Suppressor macrophage treated with lipopolysaccharide for 1 hour (primary cell): ENCODE measurements around the gene CCDC116.
"Not testable (repeated sequence)": the region's sequence is repeated elsewhere in the genome, so short reads cannot be mapped to it uniquely, and the experiment has no call there.

Experiments
- DNase-seq, 3 donors: peaks; one replicate each; pipeline ENCODE4 v3.0.0-alpha.2; 2020 to 2022

The CCDC116 gene

GRCh38 chr22:21633481-21633880 lies 921 bp downstream of the CCDC116 start:
- DNase-seq, result no peak

- no peak for DNase-seq
These were observed 1.5 kb downstream of the CCDC116 start for GRCh38 chr22:21634081-21634480.

GRCh38 chr22:21634844-21635243 lies 2.3 kb downstream of the CCDC116 start:
- DNase-seq, result no peak

- DNase-seq, result no peak
These were observed 3.4 kb downstream of the CCDC116 start for GRCh38 chr22:21635771-21636510.

GRCh38 chr22:21636629-21637218 lies 4.2 kb downstream of the CCDC116 start:
- no peak for DNase-seq

GRCh38 chr22:21637450-21637849 lies 4.9 kb downstream of the CCDC116 start:
- DNase-seq, result not testable (repeated sequence)

GRCh38 chr22:21639359-21639758 lies 6.8 kb downstream of the CCDC116 start:
- DNase-seq, result no peak

- DNase-seq, result no peak
These were observed 8.2 kb downstream of the CCDC116 start for GRCh38 chr22:21640810-21641209.

GRCh38 chr22:21641417-21641788 lies 8.8 kb downstream of the CCDC116 start:
- DNase-seq, result peak; percentile 86

- DNase-seq, result peak; percentile 99 to 100 (median 99)
These were observed 9.4 kb downstream of the CCDC116 start, which contains the start of gene SDF2L1 for GRCh38 chr22:21641789-21642583. Gene SDF2L1 (plus strand): TSS chr22:21642302. CDS start chr22:21642337, 35 bp downstream.

- peak; percentile 77 to 81 (median 78) for DNase-seq
These were observed 10.3 kb downstream of the CCDC116 start for GRCh38 chr22:21642584-21643448.

- DNase-seq, result no peak
These were observed 11.2 kb downstream of the CCDC116 start for GRCh38 chr22:21643533-21644357.

GRCh38 chr22:21645513-21645912 lies 13.0 kb downstream of the CCDC116 start:
- DNase-seq, result not testable (repeated sequence)

GRCh38 chr22:21646608-21647590 lies 14.3 kb downstream of the CCDC116 start:
- DNase-seq, result peak; percentile 85 to 92 (median 86)

GRCh38 chr22:21650280-21650679 lies 17.7 kb downstream of the CCDC116 start:
- no peak for DNase-seq

- DNase-seq, result no peak
These were observed 18.4 kb downstream of the CCDC116 start for GRCh38 chr22:21650823-21651520.

GRCh38 chr22:21651521-21652009 lies 19.0 kb downstream of the CCDC116 start:
- no peak for DNase-seq

- peak; percentile 89 to 93 (median 90) for DNase-seq
These were observed 19.5 kb downstream of the CCDC116 start for GRCh38 chr22:21652010-21652546.
